Measurements from ENCODE around the gene DAPK2. TPM values are rescaled to one million over a fixed set of nuclear protein-coding genes. Genes with fewer than 3 reads are reported as not detected.

DAPK2 gene
- polyA plus RNA-seq, 2 of the 4 experiments (the other 2 are of a cell fraction), result 3.1 to 4.8 TPM

GRCh38 chr15:63942486-63943365 lies 103.6 kb downstream of the DAPK2 start:
- H3K27ac ChIP-seq, result no peak overlapping the region
- ChIA-PET CTCF (interaction anchor here (0.6 to 10.7 kb wide), 3 partner anchors 8 to 190 kb away, joined by 3 to 146 read pairs (median 3); partner anchors contain the start of gene DAPK2), POLR2A (no interaction called here)
- TF ChIP-seq EHMT2 (IDR thresholded peaks at IDR 0.05; ENCODE audit: low read depth), result no peak
- no peak for TF ChIP-seq RARB (CRISPR knock-in tag; IDR thresholded peaks at IDR 0.05)
- TF ChIP-seq SREBF2 (IDR thresholded peaks at IDR 0.05), result no peak
- no peak for TF ChIP-seq CBX2 (IDR thresholded peaks at IDR 0.05; ENCODE audit: borderline replicate concordance, low read depth)
- no peak for TF ChIP-seq JUNB (IDR thresholded peaks at IDR 0.05)
- ATAC-seq (no peak), DNase-seq (ENCODE audit: low read depth in 1 of 2, low spot score in 1 of 2) (no peak), FAIRE-seq (no peak)
- 86% methylated on average over 6 of the region's 6 CpGs for WGBS (ENCODE audit: missing lambda C conversion rate)
- H3K4me2 ChIP-seq, result no peak overlapping the region
- H3K4me3 ChIP-seq, result no peak overlapping the region
- no peaks in the 10 kb centered on the region for H3K9me3 ChIP-seq
- no peaks in the 10 kb centered on the region for H3K4me1 ChIP-seq

GRCh38 chr15:63941698-63942465 lies 104.4 kb downstream of the DAPK2 start:
- Histone ChIP-seq H3K4me3 (no peak overlapping the region), H3K9me3 (no peaks in the 10 kb centered on the region), H3K4me2 (no peak overlapping the region), H3K27ac (no peak overlapping the region), H3K4me1 (no peaks in the 10 kb centered on the region)
- DNase-seq (ENCODE audit: low read depth in 1 of 2, low spot score in 1 of 2) (no peak), FAIRE-seq (no peak), ATAC-seq (no peak)
- ChIA-PET POLR2A (no interaction called here), CTCF (interaction anchor here (0.6 to 10.7 kb wide), 4 partner anchors 9 to 102 kb away, joined by 3 to 146 read pairs (median 6); partner anchors contain the start of gene DAPK2)
- TF ChIP-seq MAZ (IDR thresholded peaks at IDR 0.05; ENCODE audit: borderline replicate concordance, low read depth, low read length) (no peak), CTCF (IDR thresholded peaks at IDR 0.05) (no peak), RFX5 (IDR thresholded peaks at IDR 0.05) (no peak), ZNF302 (CRISPR knock-in tag; IDR thresholded peaks at IDR 0.05) (no peak), MAX (IDR thresholded peaks at IDR 0.05) (no peak), SREBF2 (IDR thresholded peaks at IDR 0.05) (no peak), TP53 (CRISPR knock-in tag; IDR thresholded peaks at IDR 0.05) (no peak), MYC (IDR thresholded peaks at IDR 0.05; ENCODE audit: borderline replicate concordance, low read length) (no peak), CEBPB (IDR thresholded peaks at IDR 0.05) (no peak), BCL3 (IDR thresholded peaks at IDR 0.05) (no peak), FOSL2 (IDR thresholded peaks at IDR 0.05) (no peak), FOSL2 (CRISPR knock-in tag; IDR thresholded peaks at IDR 0.05) (no peak), HOXB5 (CRISPR knock-in tag; IDR thresholded peaks at IDR 0.05) (no peak), ZFP36 (IDR thresholded peaks at IDR 0.05; ENCODE audit: borderline replicate concordance, partially characterized antibody) (no peak)
- TF ChIP-seq, protein P1, sequence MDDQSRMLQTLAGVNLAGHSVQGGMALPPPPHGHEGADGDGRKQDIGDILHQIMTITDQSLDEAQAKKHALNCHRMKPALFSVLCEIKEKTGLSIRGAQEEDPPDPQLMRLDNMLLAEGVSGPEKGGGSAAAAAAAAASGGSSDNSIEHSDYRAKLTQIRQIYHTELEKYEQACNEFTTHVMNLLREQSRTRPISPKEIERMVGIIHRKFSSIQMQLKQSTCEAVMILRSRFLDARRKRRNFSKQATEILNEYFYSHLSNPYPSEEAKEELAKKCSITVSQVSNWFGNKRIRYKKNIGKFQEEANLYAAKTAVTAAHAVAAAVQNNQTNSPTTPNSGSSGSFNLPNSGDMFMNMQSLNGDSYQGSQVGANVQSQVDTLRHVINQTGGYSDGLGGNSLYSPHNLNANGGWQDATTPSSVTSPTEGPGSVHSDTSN (IDR thresholded peaks at IDR 0.05), result no peak
- TF ChIP-seq, protein P2, sequence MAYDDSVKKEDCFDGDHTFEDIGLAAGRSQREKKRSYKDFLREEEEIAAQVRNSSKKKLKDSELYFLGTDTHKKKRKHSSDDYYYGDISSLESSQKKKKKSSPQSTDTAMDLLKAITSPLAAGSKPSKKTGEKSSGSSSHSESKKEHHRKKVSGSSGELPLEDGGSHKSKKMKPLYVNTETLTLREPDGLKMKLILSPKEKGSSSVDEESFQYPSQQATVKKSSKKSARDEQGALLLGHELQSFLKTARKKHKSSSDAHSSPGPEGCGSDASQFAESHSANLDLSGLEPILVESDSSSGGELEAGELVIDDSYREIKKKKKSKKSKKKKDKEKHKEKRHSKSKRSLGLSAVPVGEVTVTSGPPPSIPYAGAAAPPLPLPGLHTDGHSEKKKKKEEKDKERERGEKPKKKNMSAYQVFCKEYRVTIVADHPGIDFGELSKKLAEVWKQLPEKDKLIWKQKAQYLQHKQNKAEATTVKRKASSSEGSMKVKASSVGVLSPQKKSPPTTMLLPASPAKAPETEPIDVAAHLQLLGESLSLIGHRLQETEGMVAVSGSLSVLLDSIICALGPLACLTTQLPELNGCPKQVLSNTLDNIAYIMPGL (CRISPR knock-in tag; IDR thresholded peaks at IDR 0.05; ENCODE audit: borderline replicate concordance), result no peak
- WGBS (ENCODE audit: missing lambda C conversion rate), result 81% methylated on average over 7 of the region's 7 CpGs

All from A549 (cell line).